RWPE1 (cell line): ENCODE measurements around the gene SIK3.

Source experiments
- CTCF ChIA-PET: fragments of 350-600 bp; sonication (Branson Sonifier 250); formaldehyde crosslinking; extraction: SDS; loops from one replicate; lab custom pipeline; 2021; lab: Yijun Ruan, JAX
- POLR2A ChIA-PET: fragments of 400-600 bp; formaldehyde crosslinking; extraction: SDS; loops from one replicate; lab custom pipeline; 2020; ENCODE audit warnings: antibody characterized with exemption; ENCODE audit not compliant: low non-redundant PET; lab: Yijun Ruan, JAX
- DNase-seq: peaks from one replicate; pipeline ENCODE4 v3.0.0; 2012; ENCODE audit warnings: low spot score
- H3K27ac ChIP-seq: fragments of 450-650 bp; 2 replicates; pipeline ENCODE4 v1.5.1; 2017
- TF ChIP-seq, protein P1 (sequence below): fragments of 450-650 bp; conservative IDR thresholded peaks from 2 replicates; pipeline ENCODE4 v1.5.1; 2017; ENCODE audit warnings: low read depth, mild to moderate bottlenecking

The SIK3 gene

DNA sequence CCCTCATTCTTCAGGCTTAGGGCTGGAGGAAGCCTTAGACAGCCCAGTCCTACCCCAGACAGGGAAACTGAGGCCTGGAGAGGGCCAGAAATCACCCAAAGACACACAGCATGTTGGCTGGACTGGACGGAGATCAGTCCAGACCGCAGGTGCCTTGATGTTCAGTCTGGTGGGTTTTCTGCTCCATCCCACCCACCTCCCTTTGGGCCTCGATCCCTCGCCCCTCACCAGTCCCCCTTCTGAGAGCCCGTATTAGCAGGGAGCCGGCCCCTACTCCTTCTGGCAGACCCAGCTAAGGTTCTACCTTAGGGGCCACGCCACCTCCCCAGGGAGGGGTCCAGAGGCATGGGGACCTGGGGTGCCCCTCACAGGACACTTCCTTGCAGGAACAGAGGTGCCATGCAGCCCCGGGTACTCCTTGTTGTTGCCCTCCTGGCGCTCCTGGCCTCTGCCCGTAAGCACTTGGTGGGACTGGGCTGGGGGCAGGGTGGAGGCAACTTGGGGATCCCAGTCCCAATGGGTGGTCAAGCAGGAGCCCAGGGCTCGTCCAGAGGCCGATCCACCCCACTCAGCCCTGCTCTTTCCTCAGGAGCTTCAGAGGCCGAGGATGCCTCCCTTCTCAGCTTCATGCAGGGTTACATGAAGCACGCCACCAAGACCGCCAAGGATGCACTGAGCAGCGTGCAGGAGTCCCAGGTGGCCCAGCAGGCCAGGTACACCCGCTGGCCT lies 267.9 kb downstream of the SIK3 start:
- ChIA-PET POLR2A (no interaction called here), CTCF (interaction anchor here (0.6 kb wide), 1 partner anchor 37 kb away, joined by 3 read pairs; no protein-coding TSS in a partner anchor)
- no peak overlapping the region for H3K27ac ChIP-seq
- no peak for DNase-seq
- TF ChIP-seq, protein P1, sequence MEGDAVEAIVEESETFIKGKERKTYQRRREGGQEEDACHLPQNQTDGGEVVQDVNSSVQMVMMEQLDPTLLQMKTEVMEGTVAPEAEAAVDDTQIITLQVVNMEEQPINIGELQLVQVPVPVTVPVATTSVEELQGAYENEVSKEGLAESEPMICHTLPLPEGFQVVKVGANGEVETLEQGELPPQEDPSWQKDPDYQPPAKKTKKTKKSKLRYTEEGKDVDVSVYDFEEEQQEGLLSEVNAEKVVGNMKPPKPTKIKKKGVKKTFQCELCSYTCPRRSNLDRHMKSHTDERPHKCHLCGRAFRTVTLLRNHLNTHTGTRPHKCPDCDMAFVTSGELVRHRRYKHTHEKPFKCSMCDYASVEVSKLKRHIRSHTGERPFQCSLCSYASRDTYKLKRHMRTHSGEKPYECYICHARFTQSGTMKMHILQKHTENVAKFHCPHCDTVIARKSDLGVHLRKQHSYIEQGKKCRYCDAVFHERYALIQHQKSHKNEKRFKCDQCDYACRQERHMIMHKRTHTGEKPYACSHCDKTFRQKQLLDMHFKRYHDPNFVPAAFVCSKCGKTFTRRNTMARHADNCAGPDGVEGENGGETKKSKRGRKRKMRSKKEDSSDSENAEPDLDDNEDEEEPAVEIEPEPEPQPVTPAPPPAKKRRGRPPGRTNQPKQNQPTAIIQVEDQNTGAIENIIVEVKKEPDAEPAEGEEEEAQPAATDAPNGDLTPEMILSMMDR = no peak

DNA sequence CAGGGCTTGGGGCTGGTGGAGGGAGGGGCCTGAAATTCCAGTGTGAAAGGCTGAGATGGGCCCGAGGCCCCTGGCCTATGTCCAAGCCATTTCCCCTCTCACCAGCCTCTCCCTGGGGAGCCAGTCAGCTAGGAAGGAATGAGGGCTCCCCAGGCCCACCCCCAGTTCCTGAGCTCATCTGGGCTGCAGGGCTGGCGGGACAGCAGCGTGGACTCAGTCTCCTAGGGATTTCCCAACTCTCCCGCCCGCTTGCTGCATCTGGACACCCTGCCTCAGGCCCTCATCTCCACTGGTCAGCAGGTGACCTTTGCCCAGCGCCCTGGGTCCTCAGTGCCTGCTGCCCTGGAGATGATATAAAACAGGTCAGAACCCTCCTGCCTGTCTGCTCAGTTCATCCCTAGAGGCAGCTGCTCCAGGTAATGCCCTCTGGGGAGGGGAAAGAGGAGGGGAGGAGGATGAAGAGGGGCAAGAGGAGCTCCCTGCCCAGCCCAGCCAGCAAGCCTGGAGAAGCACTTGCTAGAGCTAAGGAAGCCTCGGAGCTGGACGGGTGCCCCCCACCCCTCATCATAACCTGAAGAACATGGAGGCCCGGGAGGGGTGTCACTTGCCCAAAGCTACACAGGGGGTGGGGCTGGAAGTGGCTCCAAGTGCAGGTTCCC lies 268.6 kb downstream of the SIK3 start, which contains the start of gene APOC3:
TSS of gene APOC3 (plus strand) at position 383 of the 659 bp plus-strand sequence. CDS start 676 bp downstream, outside the sequence.
- no peak within 1 kb of the TSS for H3K27ac ChIP-seq
- POLR2A ChIA-PET = no interaction called here
- CTCF ChIA-PET = interaction anchor here (0.6 kb wide), 1 partner anchor 36 kb away, joined by 3 read pairs; no protein-coding TSS in a partner anchor
- DNase-seq = no peak
- TF ChIP-seq, protein P1 = no peak

DNA sequence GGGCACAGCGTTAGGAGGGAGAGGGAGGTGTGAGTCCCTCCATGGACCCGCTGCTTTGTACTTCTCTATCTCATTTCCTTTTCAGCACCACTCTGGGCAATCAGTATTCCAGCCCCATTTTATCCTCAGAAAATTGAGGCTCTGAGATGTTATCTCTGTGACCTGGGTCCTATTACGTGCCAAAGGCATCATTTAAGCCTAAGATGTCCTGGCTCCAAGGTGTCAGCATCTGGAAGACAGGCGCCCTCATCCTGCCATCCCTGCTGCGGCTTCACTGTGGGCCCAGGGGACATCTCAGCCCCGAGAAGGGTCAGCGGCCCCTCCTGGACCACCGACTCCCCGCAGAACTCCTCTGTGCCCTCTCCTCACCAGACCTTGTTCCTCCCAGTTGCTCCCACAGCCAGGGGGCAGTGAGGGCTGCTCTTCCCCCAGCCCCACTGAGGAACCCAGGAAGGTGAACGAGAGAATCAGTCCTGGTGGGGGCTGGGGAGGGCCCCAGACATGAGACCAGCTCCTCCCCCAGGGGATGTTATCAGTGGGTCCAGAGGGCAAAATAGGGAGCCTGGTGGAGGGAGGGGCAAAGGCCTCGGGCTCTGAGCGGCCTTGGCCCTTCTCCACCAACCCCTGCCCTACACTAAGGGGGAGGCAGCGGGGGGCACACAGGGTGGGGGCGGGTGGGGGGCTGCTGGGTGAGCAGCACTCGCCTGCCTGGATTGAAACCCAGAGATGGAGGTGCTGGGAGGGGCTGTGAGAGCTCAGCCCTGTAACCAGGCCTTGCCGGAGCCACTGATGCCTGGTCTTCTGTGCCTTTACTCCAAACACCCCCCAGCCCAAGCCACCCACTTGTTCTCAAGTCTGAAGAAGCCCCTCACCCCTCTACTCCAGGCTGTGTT lies 269.4 kb downstream of the SIK3 start:
- H3K27ac ChIP-seq = no peak overlapping the region
- TF ChIP-seq, protein P1 = no peak
- DNase-seq = no peak
- ChIA-PET CTCF (no interaction called here), POLR2A (no interaction called here)

DNA sequence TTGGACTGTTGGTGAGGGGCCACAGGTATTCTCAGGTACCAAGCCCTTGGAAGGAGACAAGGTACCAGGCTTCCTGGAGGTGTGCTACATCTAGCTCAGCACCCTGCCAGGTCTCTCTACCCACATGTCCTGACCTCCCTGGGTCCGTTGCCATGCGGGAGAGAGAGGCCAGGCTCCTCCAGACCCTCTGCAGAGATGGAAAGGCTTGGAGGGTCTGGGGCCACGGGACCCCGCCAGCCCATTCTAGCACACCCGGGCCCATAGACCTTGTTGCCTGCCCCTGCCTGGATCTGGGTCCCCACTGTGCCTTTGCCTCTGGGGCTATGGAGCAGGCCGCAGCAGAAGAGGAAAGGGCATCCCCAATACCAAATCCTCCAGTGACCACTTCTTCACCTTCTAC lies 270.8 kb downstream of the SIK3 start:
- no peak for DNase-seq
- H3K27ac ChIP-seq = no peak overlapping the region
- CTCF ChIA-PET = interaction anchor here (1.0 kb wide), 1 partner anchor 8 kb away, joined by 3 read pairs; no protein-coding TSS in a partner anchor
- POLR2A ChIA-PET = no interaction called here
- TF ChIP-seq, protein P1 = no peak

GRCh38 chr11:116826751-116827431 lies 271.3 kb downstream of the SIK3 start:
- POLR2A ChIA-PET = no interaction called here
- TF ChIP-seq, protein P1 = no peak
- H3K27ac ChIP-seq = no peak overlapping the region
- CTCF ChIA-PET = interaction anchor here (1.0 kb wide), 1 partner anchor 9 kb away, joined by 3 read pairs; no protein-coding TSS in a partner anchor
- DNase-seq = no peak
